Stimulated activated naive CD8-positive, alpha-beta T cell treated with anti-CD3 and anti-CD28 coated beads, Interleukin-15, amount 100 ng/mL, for 72 hours (primary cell): ENCODE measurements around the gene IGFBP4.

ENCODE experiments used
- ATAC-seq: fragments of 150-1000 bp; cut with Tn5 transposase; 2 replicates; pipeline ENCODE4 v1.10.0; 2021; ENCODE audit warnings: mild to moderate bottlenecking, moderate library complexity
- DNase-seq, 2 donors: peaks; one replicate each; pipeline ENCODE4 v3.0.0; 2021 to 2022
- H3K27ac Mint-ChIP-seq, 2 donors: one replicate each; pipeline ENCODE4 v1.8.0; 2022; ENCODE audit warnings: mild to moderate bottlenecking in 2 of 2, mixed read lengths in 2 of 2, moderate library complexity in 2 of 2
- H3K27me3 Mint-ChIP-seq: one replicate; pipeline ENCODE4 v1.8.0; 2022; ENCODE audit warnings: mixed read lengths
- H3K4me1 Mint-ChIP-seq: one replicate; pipeline ENCODE4 v1.8.0; 2022; ENCODE audit warnings: mild to moderate bottlenecking, mixed read lengths
- H3K4me3 Mint-ChIP-seq, 2 donors: one replicate each; pipeline ENCODE4 v1.8.0; 2022; ENCODE audit warnings: mild to moderate bottlenecking in 2 of 2, mixed read lengths in 2 of 2, moderate library complexity in 1 of 2
- H3K9me3 Mint-ChIP-seq, 2 donors: one replicate each; pipeline ENCODE4 v1.8.0; 2022; ENCODE audit warnings: mixed read lengths in 2 of 2

Gene IGFBP4

GRCh38 chr17:40457964-40458791, 14.9 kb downstream of the IGFBP4 start:
- DNase-seq = no peak
- Mint-ChIP-seq H3K9me3 (no peaks in the 10 kb centered on the region), H3K4me3 (no peak overlapping the region), H3K27ac (no peak overlapping the region), H3K4me1 (no peaks in the 10 kb centered on the region), H3K27me3 (no peaks in the 10 kb centered on the region)
- no peak for ATAC-seq

- H3K9me3 Mint-ChIP-seq = no peaks in the 10 kb centered on the region
- H3K4me1 Mint-ChIP-seq = no peaks in the 10 kb centered on the region
- DNase-seq = no peak
- H3K4me3 Mint-ChIP-seq = no peak overlapping the region
- ATAC-seq = no peak
- no peak overlapping the region for H3K27ac Mint-ChIP-seq
- H3K27me3 Mint-ChIP-seq = no peaks in the 10 kb centered on the region
Observed at GRCh38 chr17:40458851-40459482, 15.7 kb downstream of the IGFBP4 start.

DNA sequence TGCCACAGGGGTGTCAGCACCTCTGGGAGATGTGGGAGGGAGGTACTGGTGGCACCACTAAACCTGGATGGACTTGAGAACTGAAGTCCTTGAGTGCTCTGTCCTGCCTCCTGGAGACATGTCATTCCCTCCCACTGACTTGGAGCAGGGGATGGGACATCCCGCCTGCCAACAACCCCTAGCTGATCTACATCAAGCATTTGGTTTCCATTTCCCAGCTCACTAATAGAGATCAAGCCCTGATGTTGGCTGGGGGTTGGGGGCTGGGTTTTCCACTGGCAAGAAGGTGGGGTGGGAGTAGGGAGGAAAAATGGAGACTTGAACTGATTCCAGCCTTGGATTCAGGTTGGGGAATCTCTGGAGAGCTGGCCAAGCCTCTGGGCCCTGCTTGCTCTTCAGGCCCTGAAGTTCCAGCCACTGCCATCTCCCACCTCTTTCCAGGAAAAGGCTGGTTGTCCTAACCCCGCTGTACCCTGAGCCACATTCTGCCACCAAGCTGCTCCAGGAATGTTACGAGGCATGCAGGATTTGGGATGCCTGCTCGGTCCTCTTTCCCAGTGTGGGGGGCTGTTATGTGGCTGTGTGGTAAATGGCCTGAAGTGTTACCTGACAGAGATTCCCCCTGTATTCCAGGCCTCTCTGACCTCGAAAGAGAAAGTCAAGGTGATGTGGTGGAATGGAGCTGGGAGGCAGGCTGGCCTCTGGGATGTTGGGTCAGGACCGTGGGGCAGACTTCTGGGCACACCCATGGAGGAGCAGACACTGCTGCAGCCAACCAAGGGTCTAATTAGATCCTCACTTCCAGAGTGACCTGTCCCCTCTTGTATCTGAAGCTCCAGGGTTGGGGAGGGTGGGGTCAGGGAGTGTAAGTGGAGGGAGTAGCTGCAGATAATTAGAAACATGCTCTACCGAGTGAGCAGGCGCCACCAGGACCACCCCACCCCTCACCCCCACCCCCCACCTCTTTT, 16.7 kb downstream of the IGFBP4 start:
- H3K4me1 Mint-ChIP-seq = no peaks in the 10 kb centered on the region
- H3K4me3 Mint-ChIP-seq = no peak overlapping the region
- no peaks in the 10 kb centered on the region for H3K9me3 Mint-ChIP-seq
- no peaks in the 10 kb centered on the region for H3K27me3 Mint-ChIP-seq
- DNase-seq = no peak
- no peak for ATAC-seq
- no peak overlapping the region for H3K27ac Mint-ChIP-seq

- H3K4me1 Mint-ChIP-seq = no peaks in the 10 kb centered on the region
- H3K27me3 Mint-ChIP-seq = no peaks in the 10 kb centered on the region
- DNase-seq (no peak), ATAC-seq (no peak)
- no peak overlapping the region for H3K27ac Mint-ChIP-seq
- H3K9me3 Mint-ChIP-seq = no peaks in the 10 kb centered on the region
- no peak overlapping the region for H3K4me3 Mint-ChIP-seq
Observed at GRCh38 chr17:40460604-40460967, 17.3 kb downstream of the IGFBP4 start.

- Mint-ChIP-seq H3K4me1 (no peaks in the 10 kb centered on the region), H3K27ac (peak overlapping the region in 1 of 2 donors; percentile 13), H3K9me3 (no peaks in the 10 kb centered on the region), H3K4me3 (no peak overlapping the region), H3K27me3 (no peaks in the 10 kb centered on the region)
- DNase-seq (no peak), ATAC-seq (no peak)
Observed at GRCh38 chr17:40460968-40461731, 17.9 kb downstream of the IGFBP4 start.

DNA sequence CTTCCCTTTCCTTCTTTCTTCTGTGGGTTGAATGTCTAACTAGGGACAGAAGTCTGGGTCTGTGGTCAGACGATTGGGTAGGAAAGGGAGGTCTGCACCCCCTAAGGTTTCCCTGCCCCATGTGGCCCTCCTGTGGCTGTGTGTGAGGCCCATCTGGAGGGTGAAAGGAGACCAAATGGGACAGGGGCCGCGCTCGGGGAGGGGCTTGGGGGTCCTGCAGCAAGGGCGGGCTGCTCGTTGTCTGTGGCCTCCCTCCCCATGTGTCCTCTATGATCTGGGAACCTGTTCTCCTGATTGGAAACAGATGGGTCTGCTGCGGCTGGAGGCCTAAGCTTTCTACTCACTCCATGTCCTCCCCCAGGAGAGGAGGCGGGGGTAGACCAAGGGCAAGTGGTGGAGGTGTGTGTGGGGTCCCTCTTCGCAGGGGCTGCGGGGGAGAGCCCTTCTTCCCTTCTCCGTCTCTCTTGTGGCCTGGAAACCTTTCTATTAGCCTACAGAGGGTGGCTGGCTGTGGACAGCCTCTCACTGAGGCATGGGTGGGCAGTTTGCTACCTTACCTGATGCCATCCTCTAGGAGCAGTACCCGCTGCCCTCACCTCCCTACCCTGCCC, 18.6 kb downstream of the IGFBP4 start:
- DNase-seq = no peak
- peak overlapping the region in 1 of 2 donors; percentile 13 for H3K27ac Mint-ChIP-seq
- H3K4me1 Mint-ChIP-seq = no peaks in the 10 kb centered on the region
- peaks cover under 1% of the 10 kb centered on the region for H3K27me3 Mint-ChIP-seq
- no peak overlapping the region for H3K4me3 Mint-ChIP-seq
- peak; percentile 12 for ATAC-seq
- no peaks in the 10 kb centered on the region for H3K9me3 Mint-ChIP-seq

DNA sequence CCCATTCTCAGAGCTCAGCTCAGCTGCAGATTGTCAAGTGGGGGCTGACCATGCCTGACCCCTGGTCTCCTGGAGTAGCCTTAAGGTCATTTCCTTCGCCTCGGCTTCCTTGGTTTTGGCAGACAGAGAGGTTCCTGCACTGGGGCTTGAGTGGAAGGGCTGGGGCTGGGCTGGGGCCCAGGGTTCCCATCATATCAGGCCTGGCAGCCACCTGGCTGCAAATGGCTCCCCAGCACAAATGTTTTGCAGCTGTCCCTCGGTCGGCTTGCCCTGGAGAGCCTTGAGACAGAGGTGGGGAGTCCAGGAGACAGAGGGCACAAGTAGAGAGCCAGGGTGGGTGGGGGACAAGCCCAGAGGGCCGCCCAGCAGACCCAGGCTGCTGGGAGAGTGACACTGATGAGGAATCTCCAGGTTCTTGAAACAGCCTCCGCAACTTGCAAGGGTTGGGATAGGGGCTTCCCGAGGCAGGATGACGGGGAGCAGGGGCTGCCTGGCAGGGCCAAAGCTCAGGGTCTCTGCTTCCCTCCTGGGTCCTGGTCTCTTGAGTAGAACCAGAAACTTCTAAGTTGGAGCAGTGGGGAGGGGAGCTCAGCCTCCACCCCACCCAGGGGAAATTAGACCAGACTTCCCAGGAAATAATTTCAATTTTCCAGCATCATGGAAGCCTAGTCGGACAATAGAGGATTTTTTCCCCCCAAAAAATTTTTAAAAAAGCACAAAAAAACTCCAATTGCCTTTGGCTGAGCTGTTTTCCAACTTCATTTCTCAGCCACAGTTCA, 19.3 kb downstream of the IGFBP4 start:
- Mint-ChIP-seq H3K4me1 (no peaks in the 10 kb centered on the region), H3K27ac (no peak overlapping the region), H3K27me3 (peaks cover 8% of the 10 kb centered on the region), H3K9me3 (no peaks in the 10 kb centered on the region), H3K4me3 (no peak overlapping the region)
- no peak for ATAC-seq
- no peak for DNase-seq

DNA sequence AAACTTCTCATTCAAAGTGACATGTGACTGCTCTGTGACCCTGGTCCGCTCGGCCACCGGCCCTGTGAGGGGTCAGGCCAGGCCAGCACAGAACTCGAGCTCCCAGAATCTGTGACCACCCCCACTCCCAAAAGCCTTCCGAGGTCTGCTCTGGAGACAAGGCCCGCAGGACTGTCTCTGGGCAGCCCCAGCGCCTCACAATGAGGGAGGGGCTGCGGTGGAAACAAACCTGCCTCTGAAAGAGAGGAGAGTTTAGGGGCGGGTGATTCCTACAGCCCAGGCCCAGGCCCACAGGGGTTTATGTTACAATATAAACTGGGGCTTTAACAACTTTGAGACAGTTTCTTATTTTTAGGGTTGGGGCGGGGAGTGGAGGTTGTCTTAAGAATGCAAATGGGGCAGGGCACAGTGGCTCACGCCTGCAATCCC, 19.9 kb downstream of the IGFBP4 start:
- Mint-ChIP-seq H3K4me3 (no peak overlapping the region), H3K27me3 (peaks cover 9% of the 10 kb centered on the region), H3K27ac (no peak overlapping the region), H3K9me3 (no peaks in the 10 kb centered on the region), H3K4me1 (no peaks in the 10 kb centered on the region)
- ATAC-seq = no peak
- DNase-seq = no peak

DNA sequence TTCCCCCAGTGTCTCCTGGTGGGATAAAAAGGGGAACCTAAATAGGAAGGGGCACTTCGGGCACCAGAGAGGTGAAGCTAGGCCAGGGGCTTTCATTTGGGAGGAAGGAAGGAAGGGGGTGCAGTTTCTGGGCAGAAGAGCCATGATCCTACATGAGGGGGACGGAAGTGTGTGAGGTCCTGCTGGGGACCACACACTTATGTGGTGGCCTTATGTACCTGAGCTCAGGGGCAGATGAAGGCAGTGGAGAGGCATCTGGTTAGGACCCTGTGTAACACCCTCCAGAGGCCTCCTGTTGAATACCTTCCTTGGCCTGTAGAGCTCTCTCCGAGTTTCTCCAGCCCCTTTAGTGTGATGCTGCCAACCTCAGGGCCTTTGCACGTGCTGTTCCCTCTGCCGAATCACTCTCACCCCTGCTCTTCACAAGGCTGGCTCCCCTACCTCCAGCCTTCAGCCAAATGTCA, 21.2 kb downstream of the IGFBP4 start:
- H3K9me3 Mint-ChIP-seq = no peaks in the 10 kb centered on the region
- DNase-seq (no peak), ATAC-seq (no peak)
- peak overlapping the region; percentile 35 to 86 for H3K27ac Mint-ChIP-seq
- no peaks in the 10 kb centered on the region for H3K4me1 Mint-ChIP-seq
- peaks cover 9% of the 10 kb centered on the region for H3K27me3 Mint-ChIP-seq
- H3K4me3 Mint-ChIP-seq = no peak overlapping the region

DNA sequence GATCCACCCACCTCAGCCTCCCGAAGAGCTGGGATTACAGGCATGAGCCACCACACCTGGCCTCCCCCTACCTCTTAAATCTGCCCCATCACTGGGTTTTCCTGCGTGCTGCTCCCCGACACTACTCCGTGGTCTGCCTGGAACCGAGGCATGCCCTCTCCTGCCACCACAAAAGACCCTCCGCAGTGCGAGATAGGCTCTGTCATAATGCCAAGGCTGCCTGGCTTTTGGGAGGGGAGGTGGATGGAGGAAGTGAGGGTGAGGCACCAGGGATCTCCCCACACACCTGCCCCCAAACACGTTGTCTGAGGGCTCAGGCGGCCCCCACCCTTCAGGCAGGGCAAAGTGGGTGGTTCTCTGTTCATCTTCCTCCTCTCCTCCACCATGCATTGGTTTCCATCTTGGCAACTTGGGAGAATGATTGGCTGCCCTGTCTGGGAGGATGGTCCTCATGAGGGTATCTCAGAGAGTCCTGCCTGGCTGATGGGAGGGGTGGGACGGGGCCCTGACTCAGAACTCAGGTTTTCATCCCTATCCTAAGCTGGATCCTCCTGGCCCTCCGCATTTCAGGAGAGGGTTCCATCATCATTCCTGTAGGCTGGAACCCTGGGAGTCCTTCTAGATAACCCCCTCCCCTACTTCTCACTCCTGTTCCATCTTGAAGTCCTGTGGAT, 23.2 kb downstream of the IGFBP4 start:
- DNase-seq = no peak
- H3K4me3 Mint-ChIP-seq = no peak overlapping the region
- H3K27ac Mint-ChIP-seq = peak overlapping the region in 1 of 2 donors; percentile 82
- H3K27me3 Mint-ChIP-seq = peaks cover 9% of the 10 kb centered on the region
- no peak for ATAC-seq
- no peaks in the 10 kb centered on the region for H3K9me3 Mint-ChIP-seq
- no peaks in the 10 kb centered on the region for H3K4me1 Mint-ChIP-seq

- no peak overlapping the region for H3K27ac Mint-ChIP-seq
- H3K9me3 Mint-ChIP-seq = no peaks in the 10 kb centered on the region
- no peak overlapping the region for H3K4me3 Mint-ChIP-seq
- no peaks in the 10 kb centered on the region for H3K4me1 Mint-ChIP-seq
- ATAC-seq = no peak
- no peak for DNase-seq
- peaks cover 9% of the 10 kb centered on the region for H3K27me3 Mint-ChIP-seq
Observed at GRCh38 chr17:40467281-40467867, 24.1 kb downstream of the IGFBP4 start.

DNA sequence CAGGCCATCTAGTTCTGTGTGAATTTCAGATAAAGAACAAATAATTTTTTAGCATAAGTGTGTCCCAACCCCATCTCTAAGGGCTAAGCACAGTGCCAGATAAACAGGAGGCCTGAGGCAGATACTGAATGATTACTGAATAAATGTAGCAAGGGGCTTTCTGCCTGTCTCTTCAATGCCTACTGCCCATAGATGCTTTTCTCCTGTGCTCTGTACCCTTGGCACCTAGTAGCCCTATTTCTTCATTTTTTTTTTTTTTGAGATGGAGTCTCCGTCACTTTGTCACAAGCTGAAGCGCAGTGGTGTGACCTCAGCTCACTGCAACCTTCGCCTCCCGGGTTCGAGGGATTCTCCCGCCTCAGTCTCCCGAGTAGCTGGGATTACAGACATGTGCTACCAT, 25.3 kb downstream of the IGFBP4 start:
- H3K4me1 Mint-ChIP-seq = no peaks in the 10 kb centered on the region

More for the DNA sequence above, 25.3 kb downstream of the IGFBP4 start:
- no peak for DNase-seq
- H3K9me3 Mint-ChIP-seq = no peaks in the 10 kb centered on the region
- no peak overlapping the region for H3K27ac Mint-ChIP-seq
- no peak for ATAC-seq
- no peak overlapping the region for H3K4me3 Mint-ChIP-seq
- peaks cover 9% of the 10 kb centered on the region for H3K27me3 Mint-ChIP-seq
